Fibroblast of peridontal ligament (primary cell): ENCODE data around the gene NECAP2.
"Not testable (repeated sequence)": the region's sequence is repeated elsewhere in the genome, so short reads cannot be mapped to it uniquely, and the experiment has no call there.

Experiments
- DNase-seq: peaks from one replicate; pipeline ENCODE4 v3.0.0-alpha.2; 2010; ENCODE audit errors: extremely low read depth

The NECAP2 gene

DNA sequence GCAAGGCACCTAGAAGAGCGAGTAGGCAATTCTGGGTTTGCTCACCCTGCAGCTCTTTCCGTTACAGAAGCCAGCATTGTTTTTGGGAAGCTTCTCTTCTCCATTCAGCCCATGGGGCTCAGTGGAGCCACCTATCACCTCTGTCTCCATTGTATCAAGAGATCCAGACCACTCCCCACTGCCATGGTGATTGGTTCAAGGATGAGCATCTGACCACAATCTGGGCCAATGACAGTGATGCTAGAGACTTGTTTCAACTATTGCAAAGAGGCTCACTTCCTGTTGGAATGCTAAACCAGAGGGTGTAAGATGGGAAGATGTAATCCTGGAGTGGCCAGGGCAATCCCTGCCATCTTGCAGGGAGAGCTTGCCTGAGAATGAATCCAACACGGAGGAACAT, 9.9 kb upstream of the NECAP2 start:
- no peak for DNase-seq

DNA sequence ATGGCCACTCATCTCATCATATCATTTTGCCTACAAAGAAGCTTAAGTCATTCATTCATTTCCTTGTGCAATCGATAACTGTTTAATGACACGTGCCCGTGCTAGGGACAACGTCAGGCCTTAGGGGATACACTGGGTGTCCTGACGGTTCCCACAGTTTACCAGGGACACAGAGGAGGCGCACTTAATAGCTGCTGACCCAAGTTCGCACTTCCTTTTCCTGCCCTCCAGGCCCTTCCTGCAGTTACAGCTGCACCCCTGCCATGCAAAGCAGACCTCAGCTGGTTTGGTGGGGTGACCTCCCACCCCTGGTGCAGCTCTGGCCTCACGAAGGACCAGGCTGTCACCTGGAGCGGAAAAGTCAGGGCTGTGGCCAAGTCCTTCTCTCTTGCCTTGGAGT, 7.5 kb upstream of the NECAP2 start:
- no peak for DNase-seq

DNA sequence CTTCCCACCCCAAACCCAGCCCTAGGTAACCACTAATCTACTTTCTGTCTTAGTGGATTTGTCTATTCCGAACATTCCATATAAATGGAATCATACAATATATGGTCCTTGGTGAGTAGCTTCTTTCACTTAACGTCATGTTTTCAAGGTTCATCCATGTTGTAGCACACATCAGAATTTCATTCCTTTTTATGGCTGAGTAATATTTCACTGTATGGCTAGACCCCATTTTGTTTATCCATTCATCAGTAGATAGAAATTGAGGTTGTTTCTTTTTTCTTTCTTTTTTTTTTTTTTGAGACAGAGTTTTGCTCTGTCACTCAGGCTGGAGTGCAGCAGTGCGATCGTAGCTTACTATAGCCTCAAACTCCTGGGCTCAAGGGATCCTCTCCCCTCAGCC, 6.5 kb upstream of the NECAP2 start:
- DNase-seq, result no peak

DNA sequence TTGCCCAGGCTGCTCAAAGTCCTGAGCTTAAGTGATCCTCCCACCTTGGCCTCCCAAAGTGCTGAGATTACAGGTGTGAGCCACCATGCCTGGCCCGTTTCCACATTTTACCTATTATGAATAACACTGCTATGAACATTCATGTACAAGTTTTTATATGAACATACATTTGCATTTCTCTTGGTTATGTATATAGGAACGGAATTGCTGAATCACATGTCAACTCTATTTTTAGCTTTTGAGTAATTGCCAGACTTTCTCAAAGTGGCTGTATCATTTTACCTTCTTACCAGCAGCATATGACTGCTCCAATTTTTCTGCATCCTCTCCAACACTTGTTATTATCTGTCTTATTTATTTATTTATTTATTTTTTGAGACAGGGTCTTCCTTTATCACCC, 6.0 kb upstream of the NECAP2 start:
- peak; percentile 16 for DNase-seq

DNA sequence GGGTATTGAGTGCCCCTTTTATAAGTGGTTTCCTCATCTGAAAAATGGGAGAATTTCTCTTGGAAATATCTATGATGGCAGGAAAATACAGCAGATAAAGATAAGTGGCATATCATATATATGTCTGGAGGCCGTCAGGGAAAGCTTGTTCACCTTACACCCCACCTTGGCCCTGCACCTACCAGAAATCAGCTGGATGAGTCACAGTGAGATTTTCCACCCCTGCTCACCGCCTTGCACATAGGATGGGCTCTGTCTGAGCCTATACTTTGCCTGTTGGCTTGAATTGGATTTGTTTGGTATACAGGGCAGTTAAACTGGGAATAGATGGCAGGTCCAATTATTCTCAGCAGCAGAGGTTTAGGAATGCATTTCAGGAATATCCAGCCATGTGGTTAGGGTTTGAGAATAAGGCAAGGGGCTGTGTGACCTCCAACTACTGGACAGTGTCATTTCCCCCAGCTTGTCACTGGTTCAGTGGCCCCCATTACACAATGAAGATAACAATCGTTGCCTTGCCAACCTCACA, 3.5 kb upstream of the NECAP2 start, which contains the start of gene SPATA21:
Gene SPATA21 (minus strand): TSS at position 479 of the 529 bp plus-strand sequence. CDS start 6,053 bp downstream, outside the sequence.
- no peak for DNase-seq

DNA sequence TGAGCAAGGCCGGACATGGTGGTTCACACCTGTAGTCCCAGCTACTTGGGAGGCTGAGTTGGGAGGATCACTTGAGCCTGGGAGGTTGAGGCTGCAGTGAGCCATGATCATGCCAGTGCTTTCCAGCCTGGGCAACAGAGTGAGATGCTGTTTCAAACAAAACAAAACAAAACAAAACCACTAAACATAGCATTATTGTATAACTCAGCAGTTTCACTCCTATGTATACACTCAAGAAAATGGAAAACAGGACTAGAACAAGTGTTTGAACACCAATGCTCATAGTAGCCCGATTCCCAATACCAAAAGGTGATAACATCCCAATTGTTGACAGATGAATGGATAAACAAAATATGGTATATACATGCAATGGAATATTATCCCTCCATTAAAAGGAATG, 2.0 kb upstream of the NECAP2 start:
- no peak for DNase-seq

DNA sequence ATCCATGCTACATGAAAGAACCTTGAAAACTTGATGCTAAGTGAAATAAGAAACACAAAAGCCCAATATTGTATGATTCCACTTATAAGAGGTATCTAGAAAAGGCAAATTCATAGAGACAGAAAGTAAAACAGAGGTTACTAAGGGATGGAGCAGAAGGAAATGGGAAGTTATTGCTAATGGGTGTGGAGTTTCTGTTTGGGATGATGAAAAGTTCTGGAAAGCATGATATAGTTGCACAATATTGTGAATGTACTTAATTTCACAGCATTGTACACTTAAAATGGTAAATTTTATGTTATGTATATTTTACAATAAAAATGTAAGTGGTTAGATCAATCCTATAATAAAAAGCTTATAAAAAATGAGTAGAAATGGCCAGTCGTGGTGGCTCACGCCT, 1.6 kb upstream of the NECAP2 start:
- DNase-seq, result peak; percentile 32

DNA sequence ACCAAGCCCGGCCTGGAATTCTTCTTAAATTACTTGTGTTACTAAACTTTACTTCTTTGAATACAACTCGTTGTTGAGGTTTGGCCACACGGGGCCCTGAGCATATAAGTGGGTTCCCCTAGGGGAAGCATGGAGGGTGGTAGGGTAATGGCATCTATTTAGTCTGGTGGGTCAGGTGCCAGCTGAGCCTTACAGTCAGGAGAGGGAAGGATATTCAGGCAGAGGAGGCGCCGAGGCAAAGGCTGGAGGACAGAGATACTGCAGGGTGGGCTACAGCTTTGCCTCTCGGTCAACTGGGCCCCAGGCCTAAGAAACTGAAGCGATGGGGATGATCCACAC, 424 bp upstream of the NECAP2 start:
- no peak for DNase-seq

DNA sequence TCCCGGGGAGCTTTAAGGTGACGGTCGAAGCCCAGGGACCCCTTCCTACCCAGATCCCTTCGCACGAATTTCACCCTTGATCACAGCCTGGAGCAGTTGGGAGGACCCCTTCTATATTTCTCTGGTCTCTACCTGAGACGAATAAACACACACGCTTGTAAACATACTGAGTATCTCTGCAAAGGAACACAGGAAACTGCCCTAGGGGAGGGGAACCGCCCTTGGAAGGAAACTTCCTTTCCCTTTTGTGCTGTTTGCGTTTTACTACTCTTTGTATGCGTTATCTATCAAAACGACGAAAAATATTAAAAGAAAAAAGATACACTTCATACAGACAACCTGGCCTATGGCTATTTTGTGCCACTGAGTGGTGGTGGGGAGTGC, 750 bp downstream of the NECAP2 start:
- peak; percentile 9 for DNase-seq

DNA sequence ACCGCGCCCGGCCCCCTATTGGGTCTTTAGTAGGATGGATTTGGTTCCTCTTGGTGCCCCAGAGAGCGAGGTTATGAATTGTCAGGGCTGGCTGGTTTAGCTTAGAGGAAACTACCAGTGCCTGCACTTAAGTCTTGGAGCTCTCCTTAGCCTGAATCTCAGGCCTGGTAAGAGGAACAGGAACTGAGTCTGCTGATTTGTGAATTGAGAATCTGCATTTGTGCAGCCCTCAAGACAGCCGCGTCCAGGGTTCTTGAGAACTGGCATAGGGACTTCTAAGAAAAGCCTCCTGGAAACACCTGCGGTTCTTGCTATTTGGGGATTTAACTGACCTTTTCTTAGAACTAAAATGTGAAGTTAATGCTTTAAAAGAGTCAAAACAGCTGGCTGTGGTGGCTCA, 1.7 kb downstream of the NECAP2 start:
- no peak for DNase-seq

DNA sequence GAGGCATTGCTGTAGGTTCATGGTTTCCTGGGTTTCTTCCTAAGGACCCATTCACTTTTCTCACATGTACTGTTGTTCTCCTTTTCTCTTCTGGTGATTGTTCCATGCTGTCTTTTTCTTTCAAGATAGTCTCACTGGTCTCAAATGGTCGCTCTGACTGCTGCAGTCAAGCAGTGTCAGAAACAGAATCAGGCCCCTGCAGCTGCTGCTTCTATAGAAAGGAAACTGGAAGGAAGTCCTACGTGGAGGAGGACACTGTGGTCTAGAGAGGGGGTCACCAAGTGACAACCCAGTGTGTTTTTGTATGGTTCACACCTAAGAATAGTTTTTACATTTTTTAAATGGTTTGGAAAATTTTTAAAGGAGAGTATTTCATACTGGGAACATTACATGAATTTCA, 2.4 kb downstream of the NECAP2 start:
- DNase-seq, result no peak

DNA sequence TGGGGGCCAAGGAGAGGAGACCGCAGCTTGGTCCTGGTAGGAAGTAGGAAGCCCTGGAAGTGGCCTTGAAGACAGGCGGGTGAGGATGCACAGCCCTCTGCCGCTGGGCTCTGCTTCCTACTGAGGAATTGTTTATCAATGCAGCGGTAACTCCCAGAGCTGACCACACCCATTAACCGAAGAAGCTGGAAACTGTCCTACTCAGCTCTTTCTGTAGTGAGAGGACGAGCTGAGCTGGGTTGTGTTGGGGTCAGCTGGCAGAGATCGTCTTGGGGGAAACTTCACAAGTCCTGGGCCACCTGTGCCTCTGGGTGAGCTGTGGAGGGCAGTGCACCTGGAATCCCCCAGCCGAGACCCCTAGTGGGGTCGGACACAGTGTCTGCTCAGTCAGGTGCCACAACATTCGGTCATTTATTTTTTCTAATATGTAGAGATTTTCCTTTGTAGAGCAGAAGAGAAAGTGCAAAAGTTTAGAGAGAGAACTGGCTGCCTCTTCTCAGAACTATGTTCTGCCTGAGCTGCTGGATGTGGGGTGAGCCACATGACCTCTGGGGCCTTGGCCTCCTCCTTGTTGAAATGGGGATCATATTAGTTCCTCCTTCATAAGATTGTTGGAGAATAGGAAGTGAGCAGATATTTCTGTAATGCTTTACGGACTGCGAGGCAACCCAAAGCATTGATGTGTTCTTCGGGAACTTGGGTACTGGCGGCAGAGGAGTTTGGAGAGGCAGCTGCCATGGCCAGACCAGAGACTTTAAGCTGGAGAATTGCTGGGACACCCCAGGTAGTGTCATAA, 3.6 kb downstream of the NECAP2 start:
- no peak for DNase-seq

DNA sequence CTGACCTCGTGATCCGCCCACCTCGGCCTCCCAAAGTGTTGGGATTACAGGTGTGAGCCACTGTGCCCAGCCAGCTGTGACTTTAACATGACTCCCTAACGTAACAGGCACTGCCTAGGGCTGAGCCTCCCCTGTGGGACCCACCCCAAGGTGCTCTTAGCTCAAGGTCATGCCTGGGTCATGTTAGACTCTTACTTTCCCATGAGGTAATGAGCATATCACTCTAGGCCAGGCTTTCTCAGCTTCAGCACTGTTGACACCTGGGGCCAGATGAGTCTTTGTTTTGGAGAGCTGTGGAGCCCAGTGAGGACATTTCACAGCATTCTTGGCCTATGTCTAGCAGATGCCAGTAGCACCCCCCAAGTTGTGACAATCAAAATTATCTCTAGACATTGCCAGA, 4.5 kb downstream of the NECAP2 start:
- no peak for DNase-seq

DNA sequence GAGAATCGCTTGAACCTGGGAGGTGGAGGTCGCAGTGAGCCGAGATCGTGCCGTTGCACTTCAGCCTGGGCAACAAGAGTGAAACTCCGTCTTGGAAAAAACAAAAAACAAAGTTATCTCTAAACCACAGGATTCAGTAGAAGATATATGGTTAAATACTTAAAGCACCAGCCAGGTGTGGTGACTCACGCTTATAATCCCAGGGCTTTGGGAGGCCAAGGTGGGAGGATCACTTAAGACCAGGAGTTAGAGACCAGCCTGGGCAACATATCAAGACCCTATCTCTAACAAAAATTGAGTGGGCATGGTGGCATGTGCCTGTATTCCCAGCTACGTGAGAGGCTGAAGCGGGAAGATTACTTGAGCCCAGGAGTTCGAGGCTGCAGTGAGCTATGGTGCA, 5.6 kb downstream of the NECAP2 start:
- DNase-seq, result no peak

DNA sequence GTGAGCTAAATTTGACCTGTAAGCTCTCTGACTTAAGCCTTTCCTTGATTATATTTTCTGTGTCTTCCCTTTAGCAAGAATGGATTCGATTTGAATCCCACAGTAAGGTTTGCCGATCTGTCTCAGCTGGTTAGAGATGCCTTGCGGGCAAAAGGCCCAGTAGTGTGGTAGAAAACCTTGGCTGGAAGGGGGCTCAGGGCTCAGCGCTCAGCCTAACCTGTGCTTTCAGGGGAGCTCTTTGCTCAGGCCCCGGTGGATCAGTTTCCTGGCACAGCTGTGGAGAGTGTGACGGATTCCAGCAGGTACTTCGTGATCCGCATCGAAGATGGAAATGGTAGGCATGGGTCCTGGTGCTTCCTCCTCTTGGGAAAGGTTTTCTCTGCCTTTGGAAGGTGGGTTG, 7.1 kb downstream of the NECAP2 start:
- DNase-seq, result no peak

DNA sequence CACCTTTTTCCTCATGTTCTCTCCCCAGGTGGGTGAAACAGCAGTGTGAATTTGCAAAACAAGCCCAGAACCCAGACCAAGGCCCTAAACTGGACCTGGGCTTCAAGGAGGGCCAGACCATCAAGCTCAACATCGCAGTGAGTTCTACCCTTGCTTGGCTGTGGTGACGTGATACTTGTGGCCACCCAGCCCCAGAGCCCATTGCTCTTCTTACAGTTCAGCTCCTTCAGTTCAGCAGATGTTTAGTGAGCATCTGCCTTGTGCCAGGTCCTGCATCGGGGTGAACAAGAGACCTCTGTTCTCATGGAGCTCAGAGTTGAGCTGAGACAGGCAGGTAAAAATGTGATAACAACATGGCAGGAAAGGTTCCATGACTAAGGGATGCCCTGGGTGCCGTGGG, 8.5 kb downstream of the NECAP2 start:
- DNase-seq, result no peak

DNA sequence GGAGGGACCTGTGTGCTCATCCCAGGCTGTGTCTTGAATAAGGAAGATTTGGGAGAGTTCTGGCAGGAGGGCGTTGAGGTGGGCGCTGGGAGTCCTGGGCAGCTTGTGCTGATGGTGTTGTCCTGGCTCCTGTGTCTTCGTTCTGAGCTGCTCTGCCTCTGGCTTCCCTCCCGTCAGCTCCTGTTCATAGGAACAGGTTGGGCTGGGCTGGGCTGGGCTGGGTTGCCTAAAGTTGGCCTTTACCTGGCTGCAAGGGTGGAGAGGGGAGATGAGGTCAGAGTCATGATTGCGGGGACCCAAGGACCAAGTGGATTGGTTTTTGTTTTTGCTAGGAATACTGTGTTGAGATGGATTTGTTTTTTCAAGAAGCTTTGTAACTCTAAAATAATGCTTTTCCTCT, 9.1 kb downstream of the NECAP2 start:
- DNase-seq, result no peak

DNA sequence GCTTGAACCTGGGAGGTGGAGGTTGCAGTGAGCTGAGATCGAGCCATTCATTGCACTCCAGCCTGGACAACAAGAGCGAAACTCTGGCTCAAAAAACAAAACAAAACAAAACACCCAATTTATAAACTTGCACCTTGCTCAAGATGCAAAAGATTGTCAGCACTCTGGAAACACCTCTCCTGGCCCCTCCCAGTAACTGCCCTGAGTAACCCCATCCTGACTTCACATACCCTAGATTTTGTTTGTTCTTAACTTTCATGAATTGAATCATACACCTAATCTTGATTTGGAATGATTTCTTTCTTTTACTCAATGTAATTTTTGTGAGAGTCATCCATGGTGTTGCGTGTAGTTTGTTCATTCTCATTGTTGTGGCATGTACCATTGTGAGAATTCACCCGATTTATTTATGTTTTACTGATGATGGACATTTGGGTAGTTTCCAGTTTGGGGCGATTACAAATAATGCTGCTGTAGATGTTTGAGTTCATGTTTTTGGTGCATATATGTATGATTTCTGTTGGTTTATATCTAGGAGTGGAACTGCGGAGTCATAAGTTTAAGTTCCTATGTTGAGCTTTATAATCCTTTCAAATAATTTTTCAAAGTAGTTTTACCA, 10.4 kb downstream of the NECAP2 start:
- no peak for DNase-seq

DNA sequence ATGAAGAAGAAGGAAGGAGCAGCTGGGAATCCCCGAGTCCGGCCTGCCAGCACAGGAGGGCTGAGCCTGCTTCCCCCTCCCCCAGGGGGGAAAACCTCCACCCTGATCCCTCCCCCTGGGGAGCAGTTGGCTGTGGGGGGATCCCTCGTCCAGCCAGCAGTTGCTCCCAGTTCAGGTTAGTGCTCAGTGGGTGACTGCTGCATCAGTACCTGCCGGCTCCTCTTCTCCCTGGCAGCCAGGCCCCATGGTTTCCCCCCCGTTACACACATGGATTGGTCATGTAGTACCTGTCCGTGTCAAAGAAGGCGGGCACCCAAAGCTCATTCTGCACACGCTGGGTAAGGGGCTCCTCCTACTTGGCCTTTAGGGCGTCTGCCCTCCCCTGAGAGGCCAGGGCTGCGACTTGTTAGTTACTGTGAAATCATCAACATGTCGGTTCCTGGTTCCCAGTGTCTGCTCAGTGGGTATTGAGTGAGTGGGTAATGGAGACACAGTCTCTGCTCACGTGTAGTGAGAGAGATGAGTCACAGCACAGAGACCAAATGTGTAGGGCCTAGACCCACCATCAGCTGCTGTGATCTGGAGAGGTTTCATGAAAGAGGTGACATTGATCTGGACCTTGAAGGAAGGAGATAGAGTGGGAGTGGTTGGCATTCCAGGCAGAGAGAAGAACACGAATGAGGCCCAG, 11.5 kb downstream of the NECAP2 start:
- no peak for DNase-seq

DNA sequence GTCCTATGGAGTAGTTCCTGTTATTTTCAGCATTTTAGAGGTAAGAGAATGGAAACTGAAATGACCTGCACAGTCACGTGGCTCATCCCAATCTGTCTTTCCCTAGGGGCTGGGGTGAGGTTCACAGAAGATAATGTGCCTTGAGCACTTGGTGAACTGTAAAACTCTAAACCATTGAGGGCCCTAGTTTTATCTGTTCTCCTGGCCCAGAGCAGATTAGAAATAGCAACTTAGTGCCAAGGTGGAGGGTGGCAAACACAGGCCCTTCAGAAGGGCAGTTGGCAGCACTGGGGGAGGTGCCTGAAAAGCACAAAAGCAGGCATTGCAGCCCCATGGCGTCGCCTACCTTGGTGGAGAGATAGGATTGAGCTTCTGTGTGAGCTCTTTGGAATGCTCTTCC, 14.4 kb downstream of the NECAP2 start:
- DNase-seq, result not testable (repeated sequence)

DNA sequence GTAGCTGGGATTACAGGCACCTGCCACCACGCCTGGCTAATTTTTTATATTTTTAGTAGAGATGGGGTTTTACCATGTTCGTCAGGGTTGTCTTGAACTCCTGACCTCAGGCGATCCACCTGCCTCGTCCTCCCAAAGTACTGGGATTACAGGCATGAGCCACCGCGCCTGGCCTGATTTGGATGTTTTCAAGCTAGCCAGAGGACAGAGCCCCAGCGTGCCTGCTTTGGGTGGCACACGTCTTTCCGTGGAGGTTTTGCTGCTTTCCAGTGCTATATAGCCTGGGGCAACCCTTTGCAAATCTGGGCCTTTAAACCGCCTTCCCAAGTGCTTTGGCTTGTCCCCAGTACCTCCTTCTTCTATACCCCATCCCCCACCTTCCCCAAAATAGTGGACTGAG, 15.6 kb downstream of the NECAP2 start:
- DNase-seq, result not testable (repeated sequence)

DNA sequence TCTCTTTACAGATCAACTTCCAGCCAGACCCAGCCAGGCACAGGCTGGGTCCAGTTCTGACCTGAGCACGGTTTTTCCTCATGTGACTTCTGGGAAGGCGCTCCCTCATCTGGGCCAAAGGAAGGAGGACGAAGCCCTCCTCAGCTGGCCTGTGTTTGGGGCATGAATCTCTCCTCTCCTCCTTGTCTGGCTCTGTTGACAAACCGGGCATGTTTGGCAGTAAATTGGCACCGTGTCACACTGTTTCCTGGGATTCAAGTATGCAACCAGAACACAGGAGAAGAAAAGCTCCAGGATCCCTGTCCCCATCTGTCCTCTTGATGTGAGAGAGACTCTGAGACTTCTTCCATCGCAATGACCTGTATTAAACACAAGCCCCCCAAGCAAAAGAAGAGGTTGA, 18.3 kb downstream of the NECAP2 start:
- no peak for DNase-seq

DNA sequence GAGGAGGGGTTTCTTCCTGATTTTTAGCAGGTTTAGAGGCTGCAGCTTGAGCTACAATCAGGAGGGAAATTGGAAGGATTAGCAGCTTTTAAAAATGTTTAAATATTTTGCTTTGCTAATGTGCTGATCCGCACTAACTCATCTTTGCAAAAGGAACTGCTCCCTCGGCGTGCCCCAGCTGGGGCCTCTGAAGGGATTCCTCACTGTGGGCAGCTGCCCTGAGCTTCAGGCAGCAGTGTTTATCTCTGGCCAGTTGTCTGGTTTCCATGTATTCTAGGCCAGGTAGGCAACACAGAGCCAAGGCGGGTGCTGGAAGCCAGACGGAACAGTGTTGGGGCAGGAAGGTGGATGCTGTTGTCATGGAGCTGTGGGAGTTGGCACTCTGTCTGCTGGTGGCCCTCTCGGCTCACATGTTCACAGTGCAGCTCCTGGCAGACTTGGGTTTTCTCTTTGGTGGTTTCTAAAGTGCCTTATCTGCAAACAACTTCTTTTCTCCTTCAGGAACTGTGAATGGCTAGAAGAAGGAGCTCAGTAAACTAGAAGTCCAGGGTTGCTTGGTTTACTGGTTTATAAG, 18.9 kb downstream of the NECAP2 start:
- no peak for DNase-seq
